Calu3 (cell line): ENCODE data around the gene GLRA2. TPM values are rescaled to one million over a fixed set of nuclear protein-coding genes. Genes with fewer than 3 reads are reported as not detected.

Experiments
- BruUV-seq: library from RNA; stranded (reverse); fragments of 400-500 nt; replicated peaks from 2 replicates; lab custom pipeline; 2021; lab: Mats Ljungman, UMichigan
- CTCF ChIA-PET: fragments of 300-600 bp; sonication (Branson Sonifier 250); formaldehyde crosslinking; loops from one replicate; lab custom pipeline; 2022; ENCODE audit warnings: antibody characterized with exemption; lab: Charles Lee
- DNase-seq: peaks from one replicate; pipeline ENCODE4 v3.0.0; 2022
- H3K27ac Mint-ChIP-seq: one replicate; pipeline ENCODE4 v1.8.0; 2022; ENCODE audit warnings: mixed read lengths; ENCODE audit not compliant: unreplicated experiment
- H3K27me3 Mint-ChIP-seq: one replicate; pipeline ENCODE4 v1.8.0; 2022; ENCODE audit warnings: mixed read lengths; ENCODE audit not compliant: unreplicated experiment
- H3K36me3 Mint-ChIP-seq: one replicate; pipeline ENCODE4 v1.8.0; 2022; ENCODE audit warnings: mild to moderate bottlenecking, moderate library complexity, mixed read lengths; ENCODE audit not compliant: insufficient read depth, unreplicated experiment
- H3K4me1 Mint-ChIP-seq: one replicate; pipeline ENCODE4 v1.8.0; 2022; ENCODE audit warnings: mild to moderate bottlenecking, low read depth, mixed read lengths; ENCODE audit not compliant: unreplicated experiment
- H3K4me3 Mint-ChIP-seq: one replicate; pipeline ENCODE4 v1.8.0; 2022; ENCODE audit warnings: mild to moderate bottlenecking, low read depth, moderate library complexity, mixed read lengths; ENCODE audit not compliant: unreplicated experiment
- H3K9me3 Mint-ChIP-seq: one replicate; pipeline ENCODE4 v1.8.0; 2022; ENCODE audit warnings: low read depth, mixed read lengths; ENCODE audit not compliant: unreplicated experiment
- intact Hi-C: fragments of 100-400 bp; cut with micrococcal nuclease; formaldehyde crosslinking; loops from one replicate; pipeline ENCODE4 v1.10.0; 2022; ENCODE audit not compliant: unreplicated experiment
- total RNA-seq: library from RNA; stranded (reverse); gene quantifications from 2 replicates; pipeline ENCODE4 v1.2.3, GENCODE V29; 2022
- TF ChIP-seq, protein P1 (sequence below): fragments of 200-600 bp; IDR thresholded peaks from one replicate; pipeline ENCODE4 v1.8.0; 2022; ENCODE audit warnings: antibody characterized with exemption; ENCODE audit not compliant: unreplicated experiment

The GLRA2 gene
- total RNA-seq, 1 experiment from 2014 or later, result not detected

DNA sequence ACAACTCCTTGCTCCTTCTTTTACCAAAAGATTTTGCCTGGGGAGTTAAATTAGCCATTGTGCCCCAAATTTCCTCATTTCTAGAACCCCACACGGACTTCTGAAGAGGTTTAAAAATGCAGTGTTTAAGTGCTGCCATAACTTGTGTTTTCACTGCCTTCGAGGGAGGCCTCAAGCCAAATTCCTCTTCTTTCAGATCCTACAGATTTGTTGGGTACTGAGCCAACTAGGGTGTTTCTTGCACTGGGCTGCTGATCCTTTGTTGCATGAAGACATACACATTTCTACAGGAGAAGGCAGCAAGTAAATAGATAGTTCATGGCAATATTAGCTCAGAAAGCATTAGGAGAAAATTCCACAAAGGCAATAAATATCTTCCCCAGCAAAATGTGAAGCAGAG lies 43.8 kb downstream of the GLRA2 start:
- Mint-ChIP-seq H3K9me3 (no peaks in the 10 kb centered on the region), H3K4me3 (no peak overlapping the region), H3K27me3 (no peaks in the 10 kb centered on the region), H3K4me1 (no peaks in the 10 kb centered on the region), H3K27ac (no peak overlapping the region), H3K36me3 (no peaks in the 10 kb centered on the region)
- CTCF ChIA-PET, result no interaction called here
- intact Hi-C loops, result no loop called here
- BruUV-seq, result no TSS peak
- TF ChIP-seq, protein P1, sequence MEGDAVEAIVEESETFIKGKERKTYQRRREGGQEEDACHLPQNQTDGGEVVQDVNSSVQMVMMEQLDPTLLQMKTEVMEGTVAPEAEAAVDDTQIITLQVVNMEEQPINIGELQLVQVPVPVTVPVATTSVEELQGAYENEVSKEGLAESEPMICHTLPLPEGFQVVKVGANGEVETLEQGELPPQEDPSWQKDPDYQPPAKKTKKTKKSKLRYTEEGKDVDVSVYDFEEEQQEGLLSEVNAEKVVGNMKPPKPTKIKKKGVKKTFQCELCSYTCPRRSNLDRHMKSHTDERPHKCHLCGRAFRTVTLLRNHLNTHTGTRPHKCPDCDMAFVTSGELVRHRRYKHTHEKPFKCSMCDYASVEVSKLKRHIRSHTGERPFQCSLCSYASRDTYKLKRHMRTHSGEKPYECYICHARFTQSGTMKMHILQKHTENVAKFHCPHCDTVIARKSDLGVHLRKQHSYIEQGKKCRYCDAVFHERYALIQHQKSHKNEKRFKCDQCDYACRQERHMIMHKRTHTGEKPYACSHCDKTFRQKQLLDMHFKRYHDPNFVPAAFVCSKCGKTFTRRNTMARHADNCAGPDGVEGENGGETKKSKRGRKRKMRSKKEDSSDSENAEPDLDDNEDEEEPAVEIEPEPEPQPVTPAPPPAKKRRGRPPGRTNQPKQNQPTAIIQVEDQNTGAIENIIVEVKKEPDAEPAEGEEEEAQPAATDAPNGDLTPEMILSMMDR, result no peak
- DNase-seq, result no peak

DNA sequence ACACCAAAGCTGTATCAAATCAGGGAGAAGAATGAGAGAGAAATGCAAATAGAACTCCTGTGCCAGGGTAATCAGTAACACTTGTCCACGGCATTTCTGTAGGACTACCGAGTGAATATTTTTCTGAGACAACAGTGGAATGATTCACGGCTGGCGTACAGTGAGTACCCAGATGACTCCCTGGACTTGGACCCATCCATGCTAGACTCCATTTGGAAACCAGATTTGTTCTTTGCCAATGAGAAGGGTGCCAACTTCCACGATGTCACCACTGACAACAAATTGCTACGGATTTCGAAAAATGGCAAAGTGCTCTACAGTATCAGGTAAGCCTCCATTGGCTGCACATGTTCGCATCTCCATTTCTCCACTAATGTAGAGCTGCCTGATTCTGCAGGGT lies 51.7 kb downstream of the GLRA2 start:
- Mint-ChIP-seq H3K9me3 (peaks cover 2% of the 10 kb centered on the region), H3K27me3 (no peaks in the 10 kb centered on the region), H3K36me3 (no peaks in the 10 kb centered on the region), H3K27ac (no peak overlapping the region), H3K4me1 (no peaks in the 10 kb centered on the region), H3K4me3 (no peak overlapping the region)
- BruUV-seq, result no TSS peak
- intact Hi-C loops, result no loop called here
- DNase-seq, result no peak
- TF ChIP-seq, protein P1, result no peak
- CTCF ChIA-PET, result no interaction called here

DNA sequence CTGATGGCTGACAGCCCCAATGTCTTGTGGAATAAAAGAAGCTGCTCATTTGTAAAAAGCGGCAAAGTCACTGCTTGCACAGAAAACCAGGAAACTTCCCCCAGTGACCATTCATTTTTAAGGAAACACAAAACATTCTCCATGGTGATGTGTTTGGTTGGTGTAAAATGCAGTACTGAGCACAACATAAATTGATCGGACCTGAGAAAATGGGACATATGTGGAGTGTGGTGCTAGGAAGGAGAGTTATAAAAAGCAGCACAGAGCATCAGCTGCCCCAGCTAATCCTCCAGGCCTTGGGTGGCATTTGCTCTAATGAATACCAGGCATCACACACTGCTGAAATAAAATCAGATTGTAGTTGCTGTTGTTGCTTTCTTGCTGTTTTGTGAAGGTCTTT lies 55.2 kb downstream of the GLRA2 start:
- Mint-ChIP-seq H3K4me3 (no peak overlapping the region), H3K9me3 (peaks cover 2% of the 10 kb centered on the region), H3K27ac (no peak overlapping the region), H3K27me3 (no peaks in the 10 kb centered on the region), H3K36me3 (no peaks in the 10 kb centered on the region), H3K4me1 (no peaks in the 10 kb centered on the region)
- DNase-seq, result no peak
- TF ChIP-seq, protein P1, result no peak
- intact Hi-C loops, result no loop called here
- BruUV-seq, result no TSS peak
- CTCF ChIA-PET, result no interaction called here

DNA sequence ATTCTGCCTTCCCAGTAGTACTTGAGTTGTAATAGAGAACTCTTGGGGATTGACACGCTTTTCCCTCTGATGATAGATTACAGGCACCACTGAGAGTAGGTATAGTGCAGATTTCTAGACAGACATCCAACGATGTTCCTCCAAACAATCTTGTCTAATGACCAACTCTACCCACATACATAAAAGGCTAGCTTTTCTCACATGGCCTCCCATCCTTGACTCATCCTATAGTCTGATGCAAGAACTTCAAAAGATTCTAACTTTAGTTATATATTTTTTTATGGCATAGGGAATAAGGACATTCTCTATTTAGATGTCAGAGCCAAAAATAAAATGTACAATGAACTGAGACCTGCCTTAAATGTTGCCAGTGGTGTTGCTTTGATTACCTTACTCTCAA lies 60.9 kb downstream of the GLRA2 start:
- Mint-ChIP-seq H3K4me3 (no peak overlapping the region), H3K27ac (no peak overlapping the region), H3K27me3 (no peaks in the 10 kb centered on the region), H3K4me1 (no peaks in the 10 kb centered on the region), H3K36me3 (no peaks in the 10 kb centered on the region), H3K9me3 (no peaks in the 10 kb centered on the region)
- intact Hi-C loops, result no loop called here
- no TSS peak for BruUV-seq
- TF ChIP-seq, protein P1, result no peak
- CTCF ChIA-PET, result no interaction called here
- no peak for DNase-seq
